Right lobe of liver (tissue), 4 donors: ENCODE data around the gene LHX6.

Experiments
- CTCF ChIP-seq, 4 donors: fragments of 200-600 bp in 3 of 4; fragments of 450-650 bp in 1 of 4; IDR thresholded peaks; one replicate each; pipeline versions ENCODE4 v1.5.1 to v1.8.0; 2016 to 2022; ENCODE audit warnings: antibody characterized with exemption in 4 of 4, mild to moderate bottlenecking in 2 of 4
- POLR2A ChIP-seq: fragments of 450-650 bp; IDR thresholded peaks from one replicate; pipeline ENCODE4 v1.6.1; 2017; ENCODE audit warnings: antibody characterized with exemption, mild to moderate bottlenecking
- donor health status: DM: no; HTN: no; CAD: no.
- donor health status: DM: no; HTN: no; CAD: no.
- donor health status: DM: no; HTN: yes; CAD: no.

GRCh38 chr9:122159925-122160246 lies 68.9 kb downstream of the LHX6 start:
- TF ChIP-seq CTCF (IDR thresholded peaks at IDR 0.05) (no peak), POLR2A (no peak)
